H1 (cell line): ENCODE results near the gene PCNX1. TPM values are rescaled to one million over a fixed set of nuclear protein-coding genes. Genes with fewer than 3 reads are reported as not detected.

ENCODE experiments used
- CHD7 ChIP-seq: fragments of 300-600 bp; sonication (generic); IDR thresholded peaks from 2 replicates; pipeline ENCODE4 v1.7.1; 2012; ENCODE audit warnings: low read length, moderate library complexity, mild to moderate bottlenecking, inconsistent platforms; ENCODE audit not compliant: insufficient replicate concordance
- SP2 ChIP-seq: IDR thresholded peaks from 2 replicates; pipeline ENCODE4 v1.6.1; 2012; ENCODE audit warnings: mild to moderate bottlenecking, low read length, inconsistent platforms
- polyA plus RNA-seq, 7 experiments: library from polyadenylated mRNA; depleted of rRNA in 3 of 7; stranded (reverse) in 5 of 7; unstranded in 2 of 7; fragments of >200 nt in 5 of 7; fragments of 200-250 nt in 2 of 7; gene quantifications; 1 replicate in 5 of 7; 2 replicates in 1 of 7; 4 replicates in 1 of 7; pipeline versions ENCODE4 v1.2.1 to v1.2.3, GENCODE V29; 2011 to 2013; ENCODE audit warnings: missing spikeins in 2 of 7, mixed read lengths in 2 of 7
- total RNA-seq: library from RNA; stranded (reverse); fragmentation: NEBNext Ultra II Directional; extraction: Animal tissue kit (Norgen Biotek cat#: 25700); gene quantifications from 2 replicates; pipeline ENCODE4 v1.2.1, GENCODE V29; 2021

Gene PCNX1
- total and polyA plus RNA-seq, 2 of the 8 experiments (the other 6 are each of a cell fraction or from before 2014, with no cell fraction given) = 37.7 to 53.2 TPM

GRCh38 chr14:71139294-71139946 lies 232.2 kb downstream of the PCNX1 start (continued):
- TF ChIP-seq CHD7 = no peak
- TF ChIP-seq SP2 = no peak
